PC-3 (cell line): ENCODE measurements around the gene TMEM178A. TPM values are rescaled to one million over a fixed set of nuclear protein-coding genes. Genes with fewer than 3 reads are reported as not detected.

Experiments used
- ATAC-seq: fragments of 200-7000 bp; cut with Tn5 transposase; 2 replicates; pipeline ENCODE4 v1.9.1; 2020; ENCODE audit warnings: mild to moderate bottlenecking, moderate library complexity
- BruUV-seq: library from RNA; stranded (reverse); fragments of 400-500 nt; replicated peaks from 2 replicates; lab custom pipeline; 2021; lab: Mats Ljungman, UMichigan
- CTCF ChIA-PET: fragments of 300-600 bp; sonication (Branson Sonifier 250); formaldehyde crosslinking; loops from one replicate; lab custom pipeline; 2022; ENCODE audit warnings: antibody characterized with exemption; lab: Charles Lee
- POLR2A ChIA-PET: fragments of 300-600 bp; sonication (Branson Sonifier 250); formaldehyde crosslinking; loops from one replicate; lab custom pipeline; 2022; ENCODE audit warnings: antibody characterized with exemption; ENCODE audit not compliant: unreplicated experiment; lab: Charles Lee
- DNase-seq: peaks from one replicate; pipeline ENCODE4 v3.0.0-alpha.2; 2015
- H2AFZ ChIP-seq: fragments of 300-600 bp; sonication (generic); 2 replicates; pipeline ENCODE4 v1.6.0; 2016; ENCODE audit warnings: antibody characterized with exemption, low read length
- H3F3A ChIP-seq: fragments of 300-600 bp; sonication (generic); one replicate; pipeline ENCODE4 v1.6.0; 2017; ENCODE audit warnings: antibody characterized with exemption, low read length, control low read depth, mild to moderate bottlenecking; ENCODE audit not compliant: unreplicated experiment
- H3K27ac ChIP-seq: fragments of 300-600 bp; sonication (generic); 2 replicates; pipeline ENCODE4 v1.5.1; 2016; ENCODE audit warnings: mild to moderate bottlenecking, low read length
- H3K27me3 ChIP-seq: fragments of 300-600 bp; sonication (generic); 2 replicates; pipeline ENCODE4 v1.6.1; 2016; ENCODE audit warnings: low read length, mixed read lengths
- H3K36me3 ChIP-seq: fragments of 300-600 bp; sonication (generic); 2 replicates; pipeline ENCODE4 v1.6.1; 2016; ENCODE audit warnings: low read depth, mixed run types, low read length, mixed read lengths
- H3K4me1 ChIP-seq: fragments of 300-600 bp; sonication (generic); 2 replicates; pipeline ENCODE4 v1.5.1; 2016; ENCODE audit warnings: low read length; ENCODE audit not compliant: insufficient read depth
- H3K4me2 ChIP-seq: fragments of 300-600 bp; sonication (generic); 2 replicates; pipeline ENCODE4 v1.6.0; 2016; ENCODE audit warnings: low read length
- H3K4me3 ChIP-seq: fragments of 300-600 bp; sonication (generic); 2 replicates; pipeline ENCODE4 v1.5.1; 2016; ENCODE audit warnings: mild to moderate bottlenecking, low read length, mixed read lengths
- H3K79me2 ChIP-seq: fragments of 300-600 bp; sonication (generic); 2 replicates; pipeline ENCODE4 v1.6.1; 2017; ENCODE audit warnings: low read length, mixed read lengths
- H3K9ac ChIP-seq: fragments of 300-600 bp; sonication (generic); 2 replicates; pipeline ENCODE4 v1.6.0; 2016; ENCODE audit warnings: mild to moderate bottlenecking, low read length
- H3K9me2 ChIP-seq: fragments of 300-600 bp; sonication (generic); replicated peaks from 2 replicates; pipeline ENCODE4 v1.6.1; 2016; ENCODE audit warnings: mixed run types, low read length, mixed read lengths
- H3K9me3 ChIP-seq: fragments of 300-600 bp; sonication (generic); 2 replicates; pipeline ENCODE4 v1.6.1; 2016; ENCODE audit warnings: low read length, mixed read lengths
- H4K20me1 ChIP-seq: fragments of 300-600 bp; sonication (generic); 2 replicates; pipeline ENCODE4 v1.6.1; 2016; ENCODE audit warnings: low read length, mixed read lengths
- EZH2 ChIP-seq: fragments of 300-600 bp; sonication (generic); IDR thresholded peaks from one replicate; pipeline ENCODE4 v1.6.1; 2017; ENCODE audit warnings: antibody characterized with exemption, mild to moderate bottlenecking, low read length; ENCODE audit not compliant: unreplicated experiment
- EZH2phosphoT487 ChIP-seq: fragments of 300-600 bp; sonication (generic); IDR thresholded peaks from 2 replicates; pipeline ENCODE4 v1.6.1; 2018; ENCODE audit warnings: mild to moderate bottlenecking, antibody characterized with exemption, low read length, borderline replicate concordance
- intact Hi-C: fragments of 100-400 bp; cut with micrococcal nuclease; formaldehyde crosslinking; loops from 2 replicates; pipeline ENCODE4 v1.9.0; 2023
- total RNA-seq: library from RNA; depleted of rRNA; stranded (reverse); fragments of >200 nt; gene quantifications from 2 replicates; pipeline ENCODE4 v1.2.3, GENCODE V29; 2014
- TF ChIP-seq, protein P1 (sequence below): fragments of 300-600 bp; sonication (generic); conservative IDR thresholded peaks from 2 replicates; pipeline ENCODE4 v1.5.1; 2017; ENCODE audit warnings: antibody characterized with exemption, low read depth, mild to moderate bottlenecking, low read length

TMEM178A gene
- total RNA-seq, 1 experiment from 2014 or later: 0.33 TPM

DNA sequence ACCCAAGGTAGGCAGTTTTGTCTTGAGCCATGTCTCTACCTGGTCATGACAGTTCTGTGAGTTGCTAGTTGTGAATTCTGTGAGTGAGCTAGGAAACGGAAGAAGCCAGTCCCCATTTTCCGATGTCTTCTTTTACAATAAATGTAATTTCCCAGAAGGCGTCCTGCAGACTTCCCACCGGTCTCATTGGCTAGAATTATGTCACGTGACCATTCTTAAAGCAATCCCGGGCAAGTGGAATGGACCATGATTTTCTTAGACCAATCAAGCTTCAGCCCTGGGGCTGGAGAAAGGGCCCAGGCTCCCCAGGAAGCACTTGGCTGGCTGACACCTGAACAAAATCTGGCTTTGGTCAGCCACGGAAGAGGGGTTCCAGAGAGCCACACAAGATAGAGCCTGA, 10.6 kb downstream of the TMEM178A start:
- Histone ChIP-seq H3K4me2 (no peak overlapping the region), H3K9me3 (no peaks in the 10 kb centered on the region), H3F3A (no peaks in the 10 kb centered on the region), H3K9me2 (no peaks in the 10 kb centered on the region), H3K79me2 (no peaks in the 10 kb centered on the region), H4K20me1 (no peaks in the 10 kb centered on the region), H3K27ac (no peak overlapping the region), H3K36me3 (no peaks in the 10 kb centered on the region), H3K4me1 (no peaks in the 10 kb centered on the region), H2AFZ (no peak overlapping the region), H3K9ac (no peak overlapping the region), H3K27me3 (no peaks in the 10 kb centered on the region), H3K4me3 (no peak overlapping the region)
- ChIA-PET CTCF (no interaction called here), POLR2A (no interaction called here)
- no TSS peak for BruUV-seq
- DNase-seq (no peak), ATAC-seq (no peak)
- intact Hi-C loops: no loop called here
- TF ChIP-seq EZH2phosphoT487: no peak
- TF ChIP-seq, protein P1, sequence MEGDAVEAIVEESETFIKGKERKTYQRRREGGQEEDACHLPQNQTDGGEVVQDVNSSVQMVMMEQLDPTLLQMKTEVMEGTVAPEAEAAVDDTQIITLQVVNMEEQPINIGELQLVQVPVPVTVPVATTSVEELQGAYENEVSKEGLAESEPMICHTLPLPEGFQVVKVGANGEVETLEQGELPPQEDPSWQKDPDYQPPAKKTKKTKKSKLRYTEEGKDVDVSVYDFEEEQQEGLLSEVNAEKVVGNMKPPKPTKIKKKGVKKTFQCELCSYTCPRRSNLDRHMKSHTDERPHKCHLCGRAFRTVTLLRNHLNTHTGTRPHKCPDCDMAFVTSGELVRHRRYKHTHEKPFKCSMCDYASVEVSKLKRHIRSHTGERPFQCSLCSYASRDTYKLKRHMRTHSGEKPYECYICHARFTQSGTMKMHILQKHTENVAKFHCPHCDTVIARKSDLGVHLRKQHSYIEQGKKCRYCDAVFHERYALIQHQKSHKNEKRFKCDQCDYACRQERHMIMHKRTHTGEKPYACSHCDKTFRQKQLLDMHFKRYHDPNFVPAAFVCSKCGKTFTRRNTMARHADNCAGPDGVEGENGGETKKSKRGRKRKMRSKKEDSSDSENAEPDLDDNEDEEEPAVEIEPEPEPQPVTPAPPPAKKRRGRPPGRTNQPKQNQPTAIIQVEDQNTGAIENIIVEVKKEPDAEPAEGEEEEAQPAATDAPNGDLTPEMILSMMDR: no peak
- no peak for TF ChIP-seq EZH2

DNA sequence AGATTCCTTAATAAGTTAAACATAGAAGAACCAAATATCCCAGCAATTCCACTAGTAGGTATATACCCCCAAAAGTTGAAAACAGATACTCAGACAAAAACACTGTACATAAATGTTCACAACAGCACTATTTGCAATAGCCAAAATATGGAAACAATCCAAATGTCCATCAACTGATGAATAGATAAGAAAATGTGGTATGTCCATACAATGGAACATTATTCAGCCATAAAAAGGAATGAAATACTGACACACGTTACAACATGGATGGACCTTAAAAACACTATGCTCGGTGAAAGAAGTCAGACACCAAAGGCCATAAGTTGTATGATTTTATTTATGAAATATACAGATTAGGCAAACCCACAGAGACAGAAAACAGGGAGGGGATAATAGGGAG, 12.5 kb downstream of the TMEM178A start:
- no peak for ATAC-seq
- no peak overlapping the region for H3K4me3 ChIP-seq
- H3K27ac ChIP-seq: no peak overlapping the region
- H3K9me3 ChIP-seq: no peaks in the 10 kb centered on the region
- H2AFZ ChIP-seq: no peak overlapping the region
- TF ChIP-seq, protein P1: no peak
- TF ChIP-seq EZH2phosphoT487 (no peak), EZH2 (no peak)
- DNase-seq: no peak
- no peaks in the 10 kb centered on the region for H3K36me3 ChIP-seq
- H3K9me2 ChIP-seq: no peaks in the 10 kb centered on the region
- no peaks in the 10 kb centered on the region for H3K27me3 ChIP-seq
- H3K4me2 ChIP-seq: no peak overlapping the region
- no peaks in the 10 kb centered on the region for H3K4me1 ChIP-seq
- no TSS peak for BruUV-seq
- no peak overlapping the region for H3K9ac ChIP-seq
- intact Hi-C loops: no loop called here
- POLR2A ChIA-PET: no interaction called here
- CTCF ChIA-PET: no interaction called here
- H3F3A ChIP-seq: no peaks in the 10 kb centered on the region
- H3K79me2 ChIP-seq: no peaks in the 10 kb centered on the region
- no peaks in the 10 kb centered on the region for H4K20me1 ChIP-seq

DNA sequence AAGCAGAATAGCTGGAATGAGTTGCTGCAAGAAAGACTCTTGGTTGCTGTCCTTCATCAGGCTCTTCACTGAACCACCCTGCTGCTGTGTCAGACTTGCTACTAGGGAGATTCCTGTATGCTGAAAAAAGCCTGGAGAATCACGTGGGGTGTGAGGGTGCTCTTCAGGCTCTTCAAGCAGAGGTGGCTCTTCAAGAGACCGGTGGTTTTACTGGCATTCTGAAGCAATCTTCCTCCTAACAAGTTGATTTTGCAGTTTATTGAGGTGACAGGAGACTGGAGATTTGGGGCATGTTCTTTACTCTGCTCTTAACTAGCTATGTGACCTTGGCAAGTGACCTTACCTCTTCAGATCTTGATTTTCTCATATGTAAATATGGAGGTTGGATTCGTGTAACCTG, 14.1 kb downstream of the TMEM178A start:
- no peaks in the 10 kb centered on the region for H3K79me2 ChIP-seq
- no peak overlapping the region for H3K4me3 ChIP-seq
- H3K4me1 ChIP-seq: no peaks in the 10 kb centered on the region
- no peaks in the 10 kb centered on the region for H3K36me3 ChIP-seq
- H4K20me1 ChIP-seq: no peaks in the 10 kb centered on the region
- no peak overlapping the region for H3K9ac ChIP-seq
- BruUV-seq: no TSS peak
- no peaks in the 10 kb centered on the region for H3K9me3 ChIP-seq
- intact Hi-C loops: no loop called here
- H3F3A ChIP-seq: no peaks in the 10 kb centered on the region
- no peaks in the 10 kb centered on the region for H3K9me2 ChIP-seq
- H2AFZ ChIP-seq: no peak overlapping the region
- no peak overlapping the region for H3K4me2 ChIP-seq
- ChIA-PET POLR2A (no interaction called here), CTCF (no interaction called here)
- DNase-seq (no peak), ATAC-seq (no peak)
- no peak for TF ChIP-seq EZH2
- TF ChIP-seq, protein P1: no peak
- TF ChIP-seq EZH2phosphoT487: no peak
- no peaks in the 10 kb centered on the region for H3K27me3 ChIP-seq
- H3K27ac ChIP-seq: no peak overlapping the region
